Hematopoietic multipotent progenitor cell treated with erythropoietin and hydrocortisone succinate and interleukin-3 and kit ligand, for 15 days (in vitro differentiated cells): ENCODE results near the gene S100A2.
"Not testable (repeated sequence)": the region's sequence is repeated elsewhere in the genome, so short reads cannot be mapped to it uniquely, and the experiment has no call there.

ENCODE experiments used
- DNase-seq: peaks from one replicate; pipeline ENCODE4 v3.0.0-alpha.2; 2015; ENCODE audit warnings: low spot score

The S100A2 gene

GRCh38 chr1:153563991-153564390 is 1.7 kb downstream of the S100A2 start:
- no peak for DNase-seq

GRCh38 chr1:153563483-153563901 is 2.2 kb downstream of the S100A2 start:
- DNase-seq, result no peak

- not testable (repeated sequence) for DNase-seq
Measured at GRCh38 chr1:153562021-153562420, 3.6 kb downstream of the S100A2 start.

GRCh38 chr1:153561466-153561985 is 4.1 kb downstream of the S100A2 start:
- no peak for DNase-seq

GRCh38 chr1:153560771-153561465 is 4.7 kb downstream of the S100A2 start:
- no peak for DNase-seq

- DNase-seq, result no peak
Measured at GRCh38 chr1:153560241-153560640, 5.4 kb downstream of the S100A2 start.

- no peak for DNase-seq
Measured at GRCh38 chr1:153557877-153558276, 7.8 kb downstream of the S100A2 start.

- DNase-seq, result no peak
Measured at GRCh38 chr1:153556348-153556747, 9.3 kb downstream of the S100A2 start.

GRCh38 chr1:153553830-153554541 is 11.7 kb downstream of the S100A2 start:
- DNase-seq, result no peak

GRCh38 chr1:153553096-153553495 is 12.5 kb downstream of the S100A2 start:
- DNase-seq, result peak; percentile 37

GRCh38 chr1:153552335-153552734 is 13.3 kb downstream of the S100A2 start:
- DNase-seq, result no peak

GRCh38 chr1:153550827-153551500 is 14.7 kb downstream of the S100A2 start:
- no peak for DNase-seq

GRCh38 chr1:153550398-153550758 is 15.3 kb downstream of the S100A2 start:
- DNase-seq, result no peak

- DNase-seq, result no peak
Measured at GRCh38 chr1:153549741-153550397, 15.8 kb downstream of the S100A2 start.

- peak; percentile 38 for DNase-seq
Measured at GRCh38 chr1:153548722-153549688, 16.6 kb downstream of the S100A2 start, which contains the start of gene S100A3. Gene S100A3, minus strand, starts transcription at chr1:153549258. Its CDS starts 773 bp downstream, at chr1:153548485.

- peak; percentile 63 for DNase-seq
Measured at GRCh38 chr1:153547560-153548551, 17.8 kb downstream of the S100A2 start.

GRCh38 chr1:153546796-153547559 is 18.7 kb downstream of the S100A2 start:
- peak; percentile 43 for DNase-seq

- DNase-seq, result no peak
Measured at GRCh38 chr1:153546371-153546770, 19.3 kb downstream of the S100A2 start.
